ENCODE data around the gene DPP4.

- no peak for TF ChIP-seq CTCF (IDR thresholded peaks at IDR 0.05)
- no peak for TF ChIP-seq MAX (IDR thresholded peaks at IDR 0.05)
- no peak for TF ChIP-seq ZC3H11A (IDR thresholded peaks at IDR 0.05)
- no peak for TF ChIP-seq POLR2A (IDR thresholded peaks at IDR 0.05; ENCODE audit: low read length)
- TF ChIP-seq SMC3 (IDR thresholded peaks at IDR 0.05), result no peak
- no peak for TF ChIP-seq USF2 (IDR thresholded peaks at IDR 0.05)
- no peak for TF ChIP-seq KDM1A (IDR thresholded peaks at IDR 0.05; ENCODE audit: low read depth)
- TF ChIP-seq RFX5 (IDR thresholded peaks at IDR 0.05), result no peak
- TF ChIP-seq ELK1 (IDR thresholded peaks at IDR 0.05; ENCODE audit: low read depth, low read length), result no peak
- TF ChIP-seq JUN (IDR thresholded peaks at IDR 0.05), result no peak
- no peak for TF ChIP-seq CBX8 (IDR thresholded peaks at IDR 0.05)
Measured at GRCh38 chr2:162106746-162107145, 32.7 kb upstream of the DPP4 start.
